Prostate gland (tissue), 2 donors: Measurements from ENCODE around the gene TSPAN31.

Experiments
- CTCF ChIP-seq, 4 experiments: fragments of 200-600 bp in 2 of 4; fragments of 450-650 bp in 2 of 4; sonication (generic) in 2 of 4; IDR thresholded peaks; 1 replicate in 3 of 4; 2 replicates in 1 of 4; pipeline ENCODE4 v1.5.1; 2016 to 2019; ENCODE audit warnings: antibody characterized with exemption in 4 of 4, mild to moderate bottlenecking in 2 of 4, moderate library complexity in 2 of 4
- POLR2AphosphoS5 ChIP-seq: sonication (generic); formaldehyde crosslinking; IDR thresholded peaks from one replicate; pipeline ENCODE4 v1.6.1; 2017; ENCODE audit warnings: antibody characterized with exemption

GRCh38 chr12:57724936-57725740 lies 19.7 kb upstream of the TSPAN31 start:
- TF ChIP-seq CTCF (IDR thresholded peaks at IDR 0.05) (no peak), POLR2AphosphoS5 (no peak)
